Liver (tissue), 3 donors: ENCODE measurements around the gene PUS10.

Source experiments
- EGR1 ChIP-seq, 2 donors: IDR thresholded peaks; 2 replicates each; pipeline ENCODE4 v1.6.1; 2016 to 2018; ENCODE audit warnings: antibody characterized with exemption in 2 of 2, low read depth in 2 of 2
- JUND ChIP-seq, 2 donors: IDR thresholded peaks; 2 replicates each; pipeline ENCODE4 v1.6.1; 2016; ENCODE audit warnings: antibody characterized with exemption in 2 of 2
- RAD21 ChIP-seq, 2 donors: IDR thresholded peaks; 2 replicates each; pipeline ENCODE4 v1.6.1; 2016; ENCODE audit warnings: antibody characterized with exemption in 2 of 2, mild to moderate bottlenecking in 2 of 2
- SP1 ChIP-seq: IDR thresholded peaks from 2 replicates; pipeline ENCODE4 v1.6.1; 2018; ENCODE audit warnings: antibody characterized with exemption, mild to moderate bottlenecking
- TAF1 ChIP-seq: conservative IDR thresholded peaks from 2 replicates; pipeline ENCODE4 v1.6.1; 2016; ENCODE audit warnings: antibody characterized with exemption, mild to moderate bottlenecking
- YY1 ChIP-seq: IDR thresholded peaks from 2 replicates; pipeline ENCODE4 v1.6.1; 2016; ENCODE audit warnings: antibody characterized with exemption, mild to moderate bottlenecking
- TF ChIP-seq, protein P1 (sequence below): fragments of 150-350 bp; IDR thresholded peaks from 2 replicates; pipeline ENCODE4 v1.5.1; 2017; ENCODE audit warnings: improper control_type of control experiment, low read depth, low read length; ENCODE audit not compliant: missing input control
- TF ChIP-seq, protein P2 (sequence below): IDR thresholded peaks from 2 replicates; pipeline ENCODE4 v1.6.1; 2016; ENCODE audit warnings: antibody characterized with exemption, mild to moderate bottlenecking
- TF ChIP-seq, protein P3 (sequence below): IDR thresholded peaks from 2 replicates; pipeline ENCODE4 v1.6.1; 2016; ENCODE audit warnings: antibody characterized with exemption
- TF ChIP-seq, protein P4 (sequence below): IDR thresholded peaks from 2 replicates; pipeline ENCODE4 v1.6.1; 2016; ENCODE audit warnings: antibody characterized with exemption
- donor health status: healthy.
- donor health status: healthy.

DNA sequence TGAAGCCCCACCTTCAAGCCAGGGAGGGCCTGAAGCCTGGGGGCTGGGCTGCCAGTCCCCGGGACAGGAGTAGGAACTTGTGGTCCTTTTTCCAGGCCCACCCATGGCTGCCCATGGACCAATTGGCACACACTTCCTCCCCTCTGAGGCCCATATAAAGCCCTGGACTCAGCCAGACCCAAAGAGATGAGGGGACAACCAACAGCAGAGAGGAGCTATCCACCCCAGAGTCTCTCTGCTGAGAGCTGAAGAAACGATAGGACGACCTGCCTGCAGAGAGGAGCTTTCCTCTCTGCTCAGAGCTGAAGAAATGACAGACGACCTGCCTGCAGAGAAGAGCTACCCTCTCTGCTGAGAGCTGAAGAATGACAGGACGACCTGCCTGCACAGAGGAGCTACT, 44.4 kb downstream of the PUS10 start:
- no peak for TF ChIP-seq EGR1 (IDR thresholded peaks at IDR 0.05; ENCODE audit: low read depth in 2 of 2)
- TF ChIP-seq, protein P1, sequence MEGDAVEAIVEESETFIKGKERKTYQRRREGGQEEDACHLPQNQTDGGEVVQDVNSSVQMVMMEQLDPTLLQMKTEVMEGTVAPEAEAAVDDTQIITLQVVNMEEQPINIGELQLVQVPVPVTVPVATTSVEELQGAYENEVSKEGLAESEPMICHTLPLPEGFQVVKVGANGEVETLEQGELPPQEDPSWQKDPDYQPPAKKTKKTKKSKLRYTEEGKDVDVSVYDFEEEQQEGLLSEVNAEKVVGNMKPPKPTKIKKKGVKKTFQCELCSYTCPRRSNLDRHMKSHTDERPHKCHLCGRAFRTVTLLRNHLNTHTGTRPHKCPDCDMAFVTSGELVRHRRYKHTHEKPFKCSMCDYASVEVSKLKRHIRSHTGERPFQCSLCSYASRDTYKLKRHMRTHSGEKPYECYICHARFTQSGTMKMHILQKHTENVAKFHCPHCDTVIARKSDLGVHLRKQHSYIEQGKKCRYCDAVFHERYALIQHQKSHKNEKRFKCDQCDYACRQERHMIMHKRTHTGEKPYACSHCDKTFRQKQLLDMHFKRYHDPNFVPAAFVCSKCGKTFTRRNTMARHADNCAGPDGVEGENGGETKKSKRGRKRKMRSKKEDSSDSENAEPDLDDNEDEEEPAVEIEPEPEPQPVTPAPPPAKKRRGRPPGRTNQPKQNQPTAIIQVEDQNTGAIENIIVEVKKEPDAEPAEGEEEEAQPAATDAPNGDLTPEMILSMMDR: no peak
- TF ChIP-seq SP1: no peak
- TF ChIP-seq RAD21 (IDR thresholded peaks at IDR 0.05): no peak
- TF ChIP-seq, protein P2, sequence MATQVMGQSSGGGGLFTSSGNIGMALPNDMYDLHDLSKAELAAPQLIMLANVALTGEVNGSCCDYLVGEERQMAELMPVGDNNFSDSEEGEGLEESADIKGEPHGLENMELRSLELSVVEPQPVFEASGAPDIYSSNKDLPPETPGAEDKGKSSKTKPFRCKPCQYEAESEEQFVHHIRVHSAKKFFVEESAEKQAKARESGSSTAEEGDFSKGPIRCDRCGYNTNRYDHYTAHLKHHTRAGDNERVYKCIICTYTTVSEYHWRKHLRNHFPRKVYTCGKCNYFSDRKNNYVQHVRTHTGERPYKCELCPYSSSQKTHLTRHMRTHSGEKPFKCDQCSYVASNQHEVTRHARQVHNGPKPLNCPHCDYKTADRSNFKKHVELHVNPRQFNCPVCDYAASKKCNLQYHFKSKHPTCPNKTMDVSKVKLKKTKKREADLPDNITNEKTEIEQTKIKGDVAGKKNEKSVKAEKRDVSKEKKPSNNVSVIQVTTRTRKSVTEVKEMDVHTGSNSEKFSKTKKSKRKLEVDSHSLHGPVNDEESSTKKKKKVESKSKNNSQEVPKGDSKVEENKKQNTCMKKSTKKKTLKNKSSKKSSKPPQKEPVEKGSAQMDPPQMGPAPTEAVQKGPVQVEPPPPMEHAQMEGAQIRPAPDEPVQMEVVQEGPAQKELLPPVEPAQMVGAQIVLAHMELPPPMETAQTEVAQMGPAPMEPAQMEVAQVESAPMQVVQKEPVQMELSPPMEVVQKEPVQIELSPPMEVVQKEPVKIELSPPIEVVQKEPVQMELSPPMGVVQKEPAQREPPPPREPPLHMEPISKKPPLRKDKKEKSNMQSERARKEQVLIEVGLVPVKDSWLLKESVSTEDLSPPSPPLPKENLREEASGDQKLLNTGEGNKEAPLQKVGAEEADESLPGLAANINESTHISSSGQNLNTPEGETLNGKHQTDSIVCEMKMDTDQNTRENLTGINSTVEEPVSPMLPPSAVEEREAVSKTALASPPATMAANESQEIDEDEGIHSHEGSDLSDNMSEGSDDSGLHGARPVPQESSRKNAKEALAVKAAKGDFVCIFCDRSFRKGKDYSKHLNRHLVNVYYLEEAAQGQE: no peak
- no peak for TF ChIP-seq JUND (IDR thresholded peaks at IDR 0.05)
- no peak for TF ChIP-seq YY1
- TF ChIP-seq, protein P3, sequence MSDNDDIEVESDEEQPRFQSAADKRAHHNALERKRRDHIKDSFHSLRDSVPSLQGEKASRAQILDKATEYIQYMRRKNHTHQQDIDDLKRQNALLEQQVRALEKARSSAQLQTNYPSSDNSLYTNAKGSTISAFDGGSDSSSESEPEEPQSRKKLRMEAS: no peak
- TF ChIP-seq, protein P4, sequence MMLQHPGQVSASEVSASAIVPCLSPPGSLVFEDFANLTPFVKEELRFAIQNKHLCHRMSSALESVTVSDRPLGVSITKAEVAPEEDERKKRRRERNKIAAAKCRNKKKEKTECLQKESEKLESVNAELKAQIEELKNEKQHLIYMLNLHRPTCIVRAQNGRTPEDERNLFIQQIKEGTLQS: no peak
- no peak for TF ChIP-seq TAF1
